ENCODE measurements around the gene VPS9D1.

DNA sequence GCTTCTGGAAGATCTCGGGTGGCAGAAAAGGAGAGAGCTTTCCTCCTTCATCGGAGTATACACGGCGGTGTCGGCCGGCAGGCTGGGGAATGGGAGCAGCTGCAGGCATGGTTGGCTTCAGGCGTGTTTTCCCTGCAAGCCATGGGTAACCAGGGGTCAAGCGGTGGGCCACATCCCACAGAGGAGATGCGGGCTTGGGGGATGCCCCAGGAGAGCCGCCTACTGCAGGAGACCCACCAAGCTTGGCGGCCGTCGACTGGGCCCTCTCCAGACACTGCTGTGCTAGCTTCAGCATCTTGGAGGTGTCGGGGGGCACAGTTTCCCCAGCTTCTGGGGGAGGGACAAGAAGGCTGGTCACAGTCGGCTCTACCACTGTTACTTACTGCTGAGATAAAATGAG, 4.2 kb downstream of the VPS9D1 start:
- TF ChIP-seq FOXM1 (IDR thresholded peaks at IDR 0.05; ENCODE audit: borderline replicate concordance, low read depth) (no peak), ZBTB7A (IDR thresholded peaks at IDR 0.05; ENCODE audit: low read depth) (no peak), TEAD4 (IDR thresholded peaks at IDR 0.05) (no peak)

Data from Ishikawa (cell line).